Activated CD8-positive, alpha-beta memory T cell treated with anti-CD3 and anti-CD28 coated beads for 24 hours (primary cell): Measurements from ENCODE around the gene NSG1.

Source experiments
- DNase-seq: peaks from one replicate; pipeline ENCODE4 v3.0.0-alpha.2; 2020

The NSG1 gene

GRCh38 chr4:4374388-4375098, 12.4 kb upstream of the NSG1 start:
- DNase-seq, result no peak

DNA sequence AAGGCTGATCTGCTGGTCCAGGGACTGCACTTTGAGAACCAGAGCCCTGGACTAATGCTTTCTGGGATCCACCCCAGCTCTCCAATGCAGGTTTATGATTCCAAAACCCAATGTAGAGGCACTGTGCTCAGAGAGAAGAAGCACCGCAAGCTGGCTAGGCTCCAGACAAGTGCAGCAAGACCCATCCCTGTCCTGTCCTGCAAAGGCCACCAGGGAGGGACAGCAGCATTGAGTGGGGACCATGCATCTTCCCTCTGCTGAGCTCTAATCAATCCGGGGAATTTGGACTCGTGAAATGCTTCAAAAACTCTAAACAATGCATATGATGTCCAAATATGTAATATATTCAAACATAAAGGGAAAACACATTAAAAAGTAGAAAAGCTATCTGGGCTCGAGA, 10.8 kb upstream of the NSG1 start:
- DNase-seq, result no peak

DNA sequence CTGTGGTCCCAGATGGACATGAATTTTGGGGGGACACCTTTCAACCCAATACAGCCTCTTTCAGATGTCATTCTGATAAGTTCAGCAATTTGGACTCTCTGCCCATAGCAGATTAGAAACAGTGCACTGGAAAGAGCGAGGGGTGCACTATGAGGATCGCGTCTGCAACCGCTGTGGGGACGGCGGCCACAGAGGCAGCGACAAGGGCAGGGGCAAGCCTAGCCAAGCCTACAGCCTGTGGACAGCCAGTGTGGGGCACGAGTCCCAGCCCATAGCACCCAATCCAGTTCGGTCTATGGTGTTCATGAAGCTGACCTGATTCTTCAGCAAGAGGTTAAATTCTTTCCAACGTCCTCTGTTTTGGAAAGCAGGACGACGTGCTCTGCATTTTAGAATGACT, 9.7 kb upstream of the NSG1 start:
- DNase-seq, result no peak

DNA sequence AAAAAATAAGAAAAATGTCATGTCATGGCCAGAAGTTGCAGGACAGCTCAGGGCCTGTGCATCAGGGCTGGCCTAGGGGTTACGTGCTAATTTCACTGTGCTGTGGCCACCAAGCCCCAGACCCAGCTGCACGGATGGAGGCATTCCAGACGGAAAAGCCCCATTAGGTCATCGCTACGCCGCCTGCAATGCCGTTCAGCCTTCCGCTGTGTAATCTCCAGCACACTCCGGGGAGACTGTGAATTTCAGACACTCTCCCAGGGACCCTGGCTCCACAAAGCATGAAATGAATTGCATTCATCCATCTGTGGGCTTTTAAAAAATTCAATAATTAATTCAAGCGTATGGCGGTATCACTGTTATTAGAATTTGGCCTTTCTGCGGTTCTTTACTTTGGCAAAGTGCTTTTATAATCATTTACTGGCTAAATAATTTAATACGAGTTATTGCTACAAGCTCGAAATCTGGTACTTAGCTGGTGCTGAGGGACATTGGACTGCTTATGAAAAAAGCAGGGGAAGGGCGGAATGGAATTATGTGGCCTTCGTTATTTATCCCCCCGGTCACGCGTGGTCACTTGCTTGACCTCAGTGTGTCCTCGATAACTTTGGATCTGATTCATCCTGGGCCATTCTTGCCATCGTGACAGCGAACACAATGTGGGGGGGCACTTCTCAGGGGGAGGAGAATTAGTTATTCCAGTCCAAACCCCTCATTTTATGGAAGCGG, 9.0 kb upstream of the NSG1 start:
- DNase-seq, result no peak

DNA sequence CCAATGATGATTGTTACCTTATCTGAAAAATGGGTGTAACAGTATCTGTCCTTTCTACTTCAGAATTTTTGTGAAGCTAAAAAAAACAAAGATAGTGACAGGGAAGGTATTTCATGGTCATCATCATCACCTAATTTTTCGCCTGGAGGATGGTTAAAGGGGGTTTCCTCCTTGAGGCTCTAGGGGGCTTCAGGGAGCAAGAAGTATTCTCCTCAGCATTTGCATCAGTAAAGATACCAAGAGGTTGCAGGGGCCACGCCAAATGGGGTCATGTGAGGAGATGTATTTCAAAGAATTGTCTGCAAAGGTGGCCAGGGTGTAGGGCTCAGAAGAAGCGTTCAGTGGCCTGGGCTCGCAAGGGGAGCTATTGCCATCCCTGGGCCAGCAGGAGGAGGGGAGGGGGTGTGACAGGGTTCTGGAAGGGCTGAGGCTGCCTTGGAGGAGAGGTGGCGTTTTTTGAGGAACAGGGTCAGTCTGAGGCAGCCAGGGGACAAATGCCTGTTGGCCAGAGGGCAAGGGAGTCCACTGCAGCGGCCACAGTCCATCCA, 7.3 kb upstream of the NSG1 start:
- DNase-seq, result no peak

DNA sequence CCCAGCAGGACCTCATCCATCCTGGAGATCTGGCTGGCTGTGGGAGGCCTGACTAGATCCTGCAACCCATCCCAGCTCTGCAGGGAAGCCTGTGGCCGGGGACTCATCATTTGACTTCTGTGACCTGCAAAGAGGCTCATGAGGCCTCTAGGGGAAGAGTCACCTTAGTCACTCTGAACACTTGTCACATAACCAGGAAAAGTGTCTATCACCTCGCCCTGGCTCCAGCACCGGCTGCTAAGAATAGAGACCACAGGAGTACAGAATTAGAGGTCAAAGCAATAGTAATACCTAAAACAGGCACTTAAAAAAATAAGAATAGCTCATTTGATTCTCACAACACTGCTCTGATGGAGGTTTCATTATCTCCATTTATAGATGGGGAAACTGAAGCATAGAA, 3.8 kb upstream of the NSG1 start:
- no peak for DNase-seq

DNA sequence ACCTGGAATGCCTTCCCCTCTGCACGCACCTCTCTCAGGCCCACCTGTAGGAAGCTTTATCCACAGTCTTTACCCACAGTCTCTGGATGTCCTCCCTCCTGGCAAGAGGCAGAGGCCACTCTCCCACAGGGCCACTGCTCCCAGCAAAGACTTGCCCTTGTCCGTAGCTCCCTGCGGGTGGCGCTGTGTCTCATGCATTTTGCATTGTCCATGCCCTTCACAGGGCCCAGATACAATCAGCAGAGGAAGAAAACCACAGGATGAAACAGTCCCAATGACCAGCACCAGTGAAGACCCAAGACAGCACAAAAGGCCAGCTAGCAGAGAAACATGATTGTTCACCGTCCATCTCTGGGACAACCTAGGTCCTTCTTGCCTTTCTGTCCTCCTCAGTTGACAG, 2.1 kb upstream of the NSG1 start:
- no peak for DNase-seq

DNA sequence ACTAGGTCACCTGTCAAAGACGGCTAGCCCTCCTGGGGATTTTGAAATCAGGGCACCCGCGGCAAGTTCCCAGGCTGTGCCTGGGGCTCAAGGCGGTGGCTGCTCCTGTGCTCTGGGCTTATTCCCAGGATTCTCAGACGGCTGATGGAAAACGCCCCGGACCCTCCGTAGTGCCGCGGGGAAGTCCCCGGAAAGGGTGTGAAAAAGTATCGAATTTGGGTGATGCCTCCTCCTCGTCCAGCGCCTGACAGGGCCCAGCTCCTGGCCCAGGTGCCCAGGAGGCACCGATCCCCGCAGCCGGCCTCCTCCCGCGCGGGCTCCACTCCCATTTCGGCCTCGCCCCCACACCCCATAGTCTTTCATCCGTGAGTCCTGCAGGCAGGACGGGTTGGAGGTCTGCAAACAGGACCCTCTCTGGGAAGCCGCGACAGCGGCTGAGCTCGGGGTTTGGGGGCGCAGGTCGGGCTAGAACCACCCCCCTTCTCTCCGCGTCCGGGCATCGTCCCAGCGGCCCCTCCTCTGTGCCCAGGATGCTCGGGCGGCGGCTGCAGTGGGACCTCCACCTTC, 1.1 kb upstream of the NSG1 start:
- no peak for DNase-seq

- no peak for DNase-seq
Observed at GRCh38 chr4:4386296-4386735, 586 bp upstream of the NSG1 start.

GRCh38 chr4:4387531-4388310, 819 bp downstream of the NSG1 start:
- DNase-seq, result no peak

DNA sequence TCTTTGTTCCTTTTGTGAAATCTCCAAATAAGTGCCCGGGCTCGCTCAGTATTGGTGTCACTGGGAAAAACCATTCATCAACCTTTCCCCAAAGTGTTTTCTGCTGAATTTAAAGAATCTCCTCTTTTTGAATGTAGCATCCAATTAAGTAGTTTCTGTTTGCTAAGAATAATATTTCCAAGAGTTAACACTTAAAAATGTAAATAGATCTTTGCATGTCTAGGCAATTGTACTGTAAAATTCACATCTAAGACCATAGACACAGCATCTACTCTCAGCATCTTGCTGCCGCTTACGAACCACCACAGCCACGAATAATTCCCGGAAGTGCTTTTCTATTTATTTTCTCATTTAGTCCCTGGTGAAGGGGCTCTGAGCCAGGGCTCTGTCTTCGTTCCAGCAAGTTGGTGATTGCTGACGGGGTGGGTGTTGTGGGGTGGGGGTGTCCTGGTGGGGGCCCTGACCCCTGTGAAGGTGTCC, 1.4 kb downstream of the NSG1 start:
- DNase-seq, result no peak

- DNase-seq, result no peak
Observed at GRCh38 chr4:4388836-4389575, 2.1 kb downstream of the NSG1 start.

DNA sequence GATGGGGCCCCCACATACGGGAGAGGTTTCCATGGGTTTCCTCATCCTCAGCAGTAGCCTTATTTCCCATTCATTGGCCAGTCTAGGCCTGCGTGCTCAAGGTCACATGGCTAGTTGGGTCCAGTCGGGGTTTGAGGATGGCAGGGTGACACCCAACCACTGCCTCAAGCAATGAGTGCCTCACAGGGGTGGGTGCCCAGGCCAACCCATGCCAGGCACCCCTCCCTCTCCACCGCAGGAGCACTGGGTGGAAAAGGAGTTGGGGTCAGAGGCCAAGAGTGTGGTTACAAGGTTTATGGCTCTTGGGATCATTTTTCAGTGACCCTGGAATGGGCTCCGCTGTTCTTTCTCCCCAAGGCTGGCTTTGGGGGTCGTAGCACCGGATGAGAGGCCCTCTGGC, 3.1 kb downstream of the NSG1 start:
- DNase-seq, result no peak

- no peak for DNase-seq
Observed at GRCh38 chr4:4390515-4391240, 3.8 kb downstream of the NSG1 start.

GRCh38 chr4:4391866-4392265, 5.0 kb downstream of the NSG1 start:
- DNase-seq, result no peak

- DNase-seq, result no peak
Observed at GRCh38 chr4:4392501-4393183, 5.7 kb downstream of the NSG1 start.

- no peak for DNase-seq
Observed at GRCh38 chr4:4394644-4395043, 7.7 kb downstream of the NSG1 start.

DNA sequence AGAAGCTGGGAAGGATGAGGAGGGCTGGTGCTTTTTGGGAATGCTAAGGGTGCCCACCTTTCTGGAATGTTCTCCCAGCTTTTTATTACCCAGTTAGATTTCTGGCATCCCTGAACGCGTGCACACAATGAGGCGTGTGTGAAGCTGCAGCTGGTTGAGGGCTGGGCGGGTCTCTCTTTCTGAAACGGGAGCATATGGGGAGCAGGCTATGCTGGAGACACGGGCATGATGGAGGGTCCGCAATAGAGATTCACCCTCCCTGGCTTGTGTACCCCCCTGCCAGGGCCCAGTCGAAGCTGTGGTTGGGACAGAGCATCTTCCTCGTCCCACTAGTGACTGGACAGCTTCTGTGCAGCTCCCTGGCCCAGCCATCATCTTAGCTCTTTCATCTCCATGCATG, 8.5 kb downstream of the NSG1 start:
- DNase-seq, result no peak

- no peak for DNase-seq
Observed at GRCh38 chr4:4395849-4396627, 9.1 kb downstream of the NSG1 start.
